GM12878 (cell line): ENCODE data around the gene SKP2. TPM values are rescaled to one million over a fixed set of nuclear protein-coding genes. Genes with fewer than 3 reads are reported as not detected.

ENCODE experiments used
- ATAC-seq: fragments of 200-7000 bp; cut with Tn5 transposase; 3 replicates; pipeline ENCODE4 v1.9.1; 2020; ENCODE audit warnings: mild to moderate bottlenecking, moderate library complexity
- BruUV-seq: library from RNA; stranded (reverse); fragments of 400-500 nt; replicated peaks from 2 replicates; lab custom pipeline; 2021; lab: Mats Ljungman, UMichigan
- CTCF ChIA-PET: fragments of 300-600 bp; sonication (Branson Sonifier 250); formaldehyde crosslinking; extraction: SDS; loops from one replicate; lab custom pipeline; 2021; ENCODE audit warnings: inconsistent platforms; lab: Yijun Ruan, JAX
- POLR2A ChIA-PET: fragments of 350-600 bp; formaldehyde crosslinking; extraction: SDS; loops from one replicate; lab custom pipeline; 2021; ENCODE audit warnings: inconsistent platforms; lab: Charles Lee
- RAD21 ChIA-PET: fragments of 300-600 bp; sonication (Branson Sonifier 250); formaldehyde crosslinking; loops from one replicate; lab custom pipeline; 2023; ENCODE audit warnings: antibody characterized with exemption; ENCODE audit not compliant: unreplicated experiment; lab: Charles Lee
- SMC1A ChIA-PET: fragments of 300-600 bp; sonication (Branson Sonifier 250); formaldehyde crosslinking; loops from one replicate; lab custom pipeline; 2023; ENCODE audit not compliant: unreplicated experiment, uncharacterized antibody; lab: Charles Lee
- DNase-seq: peaks from one replicate; pipeline ENCODE4 v3.0.0-alpha.2; 2011; ENCODE audit warnings: low read depth, low spot score
- FAIRE-seq: peaks from 3 replicates; lab custom pipeline; 2011; peaks lifted over from hg19 to GRCh38; lab: Jason Lieb, UNC
- H2AFZ ChIP-seq: 2 replicates; pipeline ENCODE4 v1.6.0; 2011; ENCODE audit warnings: low read depth, low read length, control low read depth; ENCODE audit not compliant: control insufficient read depth
- H3K27ac ChIP-seq: 2 replicates; pipeline ENCODE4 v1.5.1; 2011; ENCODE audit warnings: control low read depth; ENCODE audit not compliant: control insufficient read depth, insufficient read depth
- H3K27me3 ChIP-seq, 2 experiments: replicated peaks in 1 of 2; 2 replicates each; pipeline versions ENCODE4 v1.6.0 to v1.6.1; 2011; ENCODE audit warnings: low read length in 1 of 2; ENCODE audit not compliant: control insufficient read depth in 2 of 2, insufficient read depth in 2 of 2
- H3K36me3 ChIP-seq, 2 experiments: 2 replicates each; pipeline ENCODE4 v1.5.1; 2011; ENCODE audit warnings: low read length in 1 of 2; ENCODE audit not compliant: control insufficient read depth in 2 of 2, insufficient read depth in 2 of 2
- H3K4me1 ChIP-seq: 2 replicates; pipeline ENCODE4 v1.6.1; 2011; ENCODE audit warnings: mild to moderate bottlenecking, low read length, moderate library complexity, mixed read lengths; ENCODE audit not compliant: control insufficient read depth, insufficient read depth
- H3K4me2 ChIP-seq: 2 replicates; pipeline ENCODE4 v1.6.0; 2011; ENCODE audit warnings: control low read depth; ENCODE audit not compliant: control insufficient read depth, insufficient read depth
- H3K4me3 ChIP-seq: fragments of 200-600 bp; sonication (generic); 2 replicates; pipeline ENCODE4 v1.5.1; 2016
- H3K79me2 ChIP-seq: 2 replicates; pipeline ENCODE4 v1.6.0; 2011; ENCODE audit warnings: low read length; ENCODE audit not compliant: control insufficient read depth, insufficient read depth
- H3K9ac ChIP-seq: 2 replicates; pipeline ENCODE4 v1.8.0; 2011; ENCODE audit warnings: low read length, control low read depth, mixed read lengths; ENCODE audit not compliant: control insufficient read depth, insufficient read depth
- H3K9me3 ChIP-seq: replicated peaks from 3 replicates; pipeline ENCODE4 v1.5.1; 2011; ENCODE audit warnings: mild to moderate bottlenecking, low read length; ENCODE audit not compliant: control insufficient read depth, insufficient read depth
- H4K20me1 ChIP-seq: 2 replicates; pipeline ENCODE4 v1.6.0; 2011; ENCODE audit not compliant: control insufficient read depth, insufficient read depth
- ATF7 ChIP-seq: fragments of 450-650 bp; IDR thresholded peaks from 2 replicates; pipeline ENCODE4 v1.6.1; 2016; ENCODE audit warnings: low read depth, mild to moderate bottlenecking
- BCL3 ChIP-seq: IDR thresholded peaks from 2 replicates; pipeline ENCODE4 v1.6.1; 2011; ENCODE audit warnings: borderline replicate concordance, low read depth, mild to moderate bottlenecking, moderate library complexity, low read length; ENCODE audit not compliant: insufficient read depth, poor library complexity, severe bottlenecking
- BHLHE40 ChIP-seq, 2 experiments: fragments of 450-650 bp in 1 of 2; IDR thresholded peaks; 2 replicates each; pipeline ENCODE4 v1.6.1; 2011 to 2017; ENCODE audit warnings: low read depth in 2 of 2, borderline replicate concordance in 1 of 2, improper control_type of control experiment in 1 of 2, low read length in 1 of 2, mild to moderate bottlenecking in 1 of 2
- CHD2 ChIP-seq: IDR thresholded peaks from 2 replicates; pipeline ENCODE4 v1.6.1; 2011; ENCODE audit warnings: low read depth, low read length, improper control_type of control experiment, borderline replicate concordance
- HDGF ChIP-seq: fragments of 450-650 bp; IDR thresholded peaks from 2 replicates; pipeline ENCODE4 v1.6.1; 2016; ENCODE audit warnings: antibody characterized with exemption
- IKZF2 ChIP-seq, 2 experiments: fragments of 450-650 bp; IDR thresholded peaks; 2 replicates each; pipeline ENCODE4 v1.6.1; 2017; ENCODE audit warnings: mild to moderate bottlenecking in 2 of 2, moderate library complexity in 2 of 2
- KDM1A ChIP-seq: fragments of 200-600 bp; sonication (generic); IDR thresholded peaks from 2 replicates; pipeline ENCODE4 v1.6.1; 2016; ENCODE audit warnings: borderline replicate concordance
- NR2C2 ChIP-seq: IDR thresholded peaks from 2 replicates; pipeline ENCODE4 v1.6.1; 2011; ENCODE audit warnings: borderline replicate concordance, low read depth; ENCODE audit not compliant: control insufficient read depth, insufficient read length
- SUZ12 ChIP-seq: fragments of 200-600 bp; sonication (generic); IDR thresholded peaks from one replicate; pipeline ENCODE4 v1.6.1; 2018; ENCODE audit warnings: antibody characterized with exemption, mild to moderate bottlenecking; ENCODE audit not compliant: unreplicated experiment
- TCF12 ChIP-seq: IDR thresholded peaks from 2 replicates; pipeline ENCODE4 v1.6.1; 2011; ENCODE audit warnings: low read depth, mild to moderate bottlenecking, low read length
- WRNIP1 ChIP-seq: IDR thresholded peaks from 2 replicates; pipeline ENCODE4 v1.6.1; 2011; ENCODE audit warnings: low read depth, low read length, improper control_type of control experiment, borderline replicate concordance
- ZBED1 ChIP-seq: IDR thresholded peaks from 2 replicates; pipeline ENCODE4 v1.6.1; 2016; ENCODE audit warnings: borderline replicate concordance
- ZNF592 ChIP-seq: fragments of 450-650 bp; IDR thresholded peaks from 2 replicates; pipeline ENCODE4 v1.6.1; 2017; ENCODE audit warnings: mild to moderate bottlenecking, moderate library complexity
- WGBS: methylation state at CpG from one replicate; pipeline ENCODE4 v1.1.6; 2016; ENCODE audit warnings: low lambda C conversion rate; ENCODE audit not compliant: insufficient replicate concordance, insufficient coverage; ENCODE audit errors: missing lambda C conversion rate; 5-methylcytosine and 5-hydroxymethylcytosine counted together
- in situ Hi-C: fragments of 300-500 bp; cut with MboI; formaldehyde crosslinking; loops from 9 replicates; pipeline ENCODE4 v1.14.3; 2018; ENCODE audit warnings: mixed read lengths
- intact Hi-C: fragments of 100-400 bp; cut with micrococcal nuclease; formaldehyde crosslinking; loops from one replicate; pipeline ENCODE4 v1.14.2; 2022; ENCODE audit not compliant: unreplicated experiment
- polyA plus RNA-seq, 11 experiments: library from polyadenylated mRNA; depleted of rRNA in 4 of 11; unstranded in 6 of 11; stranded (reverse) in 5 of 11; fragments of >200 nt; fragmentation: Nextera tagmentation in 4 of 11; fragmentation: Illumina TruSeq in 1 of 11; extraction: Ambion mirVana in 4 of 11; extraction: Trizol in 1 of 11; gene quantifications; 1 replicate in 1 of 11; 2 replicates in 10 of 11; pipeline versions ENCODE4 v1.2.1 to v1.2.3, GENCODE V29; 2011 to 2016; ENCODE audit warnings: inconsistent platforms in 2 of 11, missing spikeins in 2 of 11, low read depth in 1 of 11
- total RNA-seq, 4 experiments: library from RNA; depleted of rRNA in 3 of 4; stranded (reverse); fragments of >200 nt in 3 of 4; fragmentation: Illumina TruSeq in 1 of 4; extraction: Trizol in 1 of 4; gene quantifications; 2 replicates each; pipeline versions ENCODE4 v1.2.1 to v1.2.3, GENCODE V29; 2013 to 2021

Gene SKP2
- total and polyA plus RNA-seq, 10 of the 15 experiments (the other 5 are each of a cell fraction or from before 2014, with no cell fraction given): 13.9 to 50.8 (median 36.9) TPM

- WGBS: 96% methylated on average over 2 of the region's 2 CpGs
- TF ChIP-seq IKZF2 (IDR thresholded peaks at IDR 0.05) (no peak), ATF7 (no peak)
- no peak overlapping the region for H3K9ac ChIP-seq
- DNase-seq (no peak), ATAC-seq (no peak), FAIRE-seq (no peak)
- no peaks in the 10 kb centered on the region for H3K79me2 ChIP-seq
- peaks cover 0 to 3% of the 10 kb centered on the region in 2 experiments; a peak in 2 of 4 replicates for H3K36me3 ChIP-seq
- no TSS peak for BruUV-seq
- ChIA-PET CTCF (no interaction called here), SMC1A (interaction anchor here (0.7 to 2.0 kb wide), 6 partner anchors 11 to 54 kb away, joined by 3 to 4 read pairs (median 3); no protein-coding TSS in a partner anchor), RAD21 (no interaction called here), POLR2A (interaction anchor here (1.0 kb wide), 1 partner anchor 21 kb away, joined by 3 read pairs; no protein-coding TSS in a partner anchor)
- H4K20me1 ChIP-seq: no peaks in the 10 kb centered on the region
- in situ Hi-C loops (no loop called here), intact Hi-C loops (no loop called here)
- H3K27me3 ChIP-seq: no peaks in the 10 kb centered on the region
- H3K9me3 ChIP-seq: no peaks in the 10 kb centered on the region
- no peak overlapping the region for H3K4me2 ChIP-seq
- H3K4me3 ChIP-seq: no peak overlapping the region
- no peak overlapping the region for H3K27ac ChIP-seq
- H3K4me1 ChIP-seq: no peaks in the 10 kb centered on the region
- H2AFZ ChIP-seq: no peak overlapping the region
These were observed 47.7 kb downstream of the SKP2 start for GRCh38 chr5:36199620-36200019.

GRCh38 chr5:36200513-36200912 lies 48.6 kb downstream of the SKP2 start:
- ATAC-seq (no peak), FAIRE-seq (no peak), DNase-seq (no peak)
- no TSS peak for BruUV-seq
- H3K4me3 ChIP-seq: no peak overlapping the region
- intact Hi-C loops: no loop called here
- SMC1A ChIA-PET: no interaction called here
- in situ Hi-C loops: no loop called here
- H3K27me3 ChIP-seq: no peaks in the 10 kb centered on the region
- H3K9ac ChIP-seq: no peak overlapping the region
- no peaks in the 10 kb centered on the region for H3K9me3 ChIP-seq
- CTCF ChIA-PET: no interaction called here
- RAD21 ChIA-PET: no interaction called here
- H4K20me1 ChIP-seq: no peaks in the 10 kb centered on the region
- H3K79me2 ChIP-seq: no peaks in the 10 kb centered on the region
- no peak overlapping the region for H3K4me2 ChIP-seq
- H3K36me3 ChIP-seq: peaks cover 0 to 3% of the 10 kb centered on the region in 2 experiments; a peak in 2 of 4 replicates
- no peak overlapping the region for H2AFZ ChIP-seq
- no peaks in the 10 kb centered on the region for H3K4me1 ChIP-seq
- no peak overlapping the region for H3K27ac ChIP-seq
- POLR2A ChIA-PET: no interaction called here
- WGBS: 97% methylated on average over 4 of the region's 4 CpGs
- TF ChIP-seq HDGF (no peak), NR2C2 (no peak), WRNIP1 (no peak), TCF12 (no peak), ZBED1 (no peak), CHD2 (no peak), KDM1A (no peak), ZNF592 (no peak), SUZ12 (no peak), BCL3 (no peak), BHLHE40 (IDR thresholded peaks at IDR 0.05; ENCODE audit: borderline replicate concordance in 1 of 2, low read depth in 2 of 2, low read length in 1 of 2) (no peak)
